ENCODE data around the gene MAPKAP1.

MAPKAP1 gene

DNA sequence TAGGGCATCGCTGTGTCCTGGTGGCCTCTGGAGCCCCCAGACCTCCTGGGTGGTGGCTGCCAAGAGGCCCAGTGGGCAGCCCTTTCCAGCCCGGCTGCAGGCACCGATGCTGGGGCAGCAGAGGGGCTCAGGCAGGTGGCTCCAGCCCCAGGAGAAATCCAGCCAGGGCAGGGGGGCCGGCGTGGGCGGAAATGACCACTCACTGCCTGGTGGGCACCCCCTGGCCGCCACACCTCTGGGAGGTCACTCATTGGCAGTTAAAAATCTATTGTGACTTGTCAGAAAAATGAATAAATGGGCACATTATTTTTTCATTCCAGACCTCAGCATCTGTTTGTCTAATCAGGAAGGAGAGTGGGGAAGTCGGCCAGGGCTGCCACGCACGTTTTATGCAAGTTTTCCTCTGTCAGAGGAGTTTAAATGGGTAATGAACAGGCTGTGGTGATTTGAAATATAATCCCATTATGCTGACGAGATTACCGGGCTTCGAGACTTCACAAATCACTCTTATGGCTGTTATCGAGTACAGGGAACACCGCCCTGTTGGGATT is 273.5 kb downstream of the MAPKAP1 start:
- DNase-seq (ENCODE audit: low spot score) = no peak
- TF ChIP-seq, protein P1, sequence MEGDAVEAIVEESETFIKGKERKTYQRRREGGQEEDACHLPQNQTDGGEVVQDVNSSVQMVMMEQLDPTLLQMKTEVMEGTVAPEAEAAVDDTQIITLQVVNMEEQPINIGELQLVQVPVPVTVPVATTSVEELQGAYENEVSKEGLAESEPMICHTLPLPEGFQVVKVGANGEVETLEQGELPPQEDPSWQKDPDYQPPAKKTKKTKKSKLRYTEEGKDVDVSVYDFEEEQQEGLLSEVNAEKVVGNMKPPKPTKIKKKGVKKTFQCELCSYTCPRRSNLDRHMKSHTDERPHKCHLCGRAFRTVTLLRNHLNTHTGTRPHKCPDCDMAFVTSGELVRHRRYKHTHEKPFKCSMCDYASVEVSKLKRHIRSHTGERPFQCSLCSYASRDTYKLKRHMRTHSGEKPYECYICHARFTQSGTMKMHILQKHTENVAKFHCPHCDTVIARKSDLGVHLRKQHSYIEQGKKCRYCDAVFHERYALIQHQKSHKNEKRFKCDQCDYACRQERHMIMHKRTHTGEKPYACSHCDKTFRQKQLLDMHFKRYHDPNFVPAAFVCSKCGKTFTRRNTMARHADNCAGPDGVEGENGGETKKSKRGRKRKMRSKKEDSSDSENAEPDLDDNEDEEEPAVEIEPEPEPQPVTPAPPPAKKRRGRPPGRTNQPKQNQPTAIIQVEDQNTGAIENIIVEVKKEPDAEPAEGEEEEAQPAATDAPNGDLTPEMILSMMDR (IDR thresholded peaks at IDR 0.05; ENCODE audit: extremely low read depth, missing control alignments) = no peak

DNA sequence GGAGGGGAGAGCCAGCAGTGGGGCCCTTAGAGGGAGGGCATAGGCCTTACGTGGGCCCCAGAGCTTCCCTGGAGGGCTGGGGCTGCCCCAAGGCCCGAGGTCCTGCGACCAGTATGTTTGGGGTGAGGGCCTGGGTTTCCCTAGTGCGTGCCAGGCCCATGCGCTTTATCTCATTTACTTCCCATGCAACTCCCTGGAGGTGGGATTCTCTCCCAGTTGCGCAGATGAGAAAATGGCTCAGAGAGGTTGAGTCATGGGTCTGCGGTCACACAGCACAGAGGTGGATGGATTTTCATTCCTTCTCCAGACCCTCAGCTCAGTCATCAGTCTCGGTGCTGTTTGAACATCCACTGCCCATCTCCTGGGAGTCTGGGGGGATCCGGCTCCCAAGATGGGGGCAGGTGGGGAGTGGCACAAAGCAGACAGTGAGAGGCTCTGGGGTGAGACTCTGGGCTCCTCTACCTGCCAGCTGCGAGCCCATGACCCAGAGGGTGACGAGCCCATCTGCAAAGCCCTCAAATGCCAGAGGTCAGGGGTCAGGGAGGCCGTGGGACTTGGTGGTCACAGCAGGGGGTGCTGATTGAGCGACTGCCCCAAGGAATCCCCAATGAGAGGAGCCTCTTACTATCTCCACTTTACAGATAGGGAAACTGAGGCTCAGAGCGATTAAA is 274.2 kb downstream of the MAPKAP1 start:
- DNase-seq (ENCODE audit: low spot score) = no peak
- TF ChIP-seq, protein P1 (IDR thresholded peaks at IDR 0.05; ENCODE audit: extremely low read depth, missing control alignments) = no peak

DNA sequence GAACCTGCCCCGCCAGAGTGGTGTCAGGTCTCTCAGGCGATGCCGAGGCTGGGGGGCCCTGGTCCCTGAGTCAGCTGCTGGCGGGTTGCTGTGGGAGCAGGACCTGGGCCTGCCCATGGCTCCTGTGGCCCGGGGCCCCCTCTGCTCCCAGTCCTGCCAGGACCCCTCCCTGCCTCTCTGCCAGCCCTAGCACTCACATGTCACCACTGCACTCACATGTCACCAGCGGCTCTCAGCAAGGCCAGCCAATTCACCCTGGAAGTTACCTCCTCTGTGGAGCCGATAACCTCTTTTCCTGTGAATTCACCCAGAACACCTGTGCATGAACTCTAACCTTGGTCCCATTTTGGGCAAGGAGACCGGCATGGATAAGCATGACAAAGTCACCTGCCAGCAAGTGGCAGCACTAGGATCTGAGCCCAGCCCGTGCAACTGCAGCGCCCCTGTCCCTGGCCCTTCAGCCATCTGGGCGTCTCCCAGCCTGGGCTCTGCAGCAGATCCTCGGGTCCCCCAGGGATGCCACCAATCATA is 275.2 kb downstream of the MAPKAP1 start:
- TF ChIP-seq, protein P1 (IDR thresholded peaks at IDR 0.05; ENCODE audit: extremely low read depth, missing control alignments) = no peak
- DNase-seq (ENCODE audit: low spot score) = no peak

DNA sequence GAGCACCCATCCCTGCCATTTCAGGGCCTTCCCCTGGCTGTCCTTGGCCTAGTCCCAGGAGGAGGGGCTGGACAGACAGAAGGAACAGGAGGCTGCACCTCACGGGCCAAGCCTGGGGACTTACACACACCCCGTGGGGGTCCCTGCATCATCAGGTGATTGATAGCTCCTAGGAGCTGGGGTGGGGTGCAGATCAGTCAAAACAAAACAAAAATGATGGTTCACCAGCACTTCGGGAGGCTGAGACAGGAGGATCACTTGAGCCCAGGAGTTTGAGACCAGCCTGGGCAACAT is 276.0 kb downstream of the MAPKAP1 start:
- TF ChIP-seq, protein P1 (IDR thresholded peaks at IDR 0.05; ENCODE audit: extremely low read depth, missing control alignments) = no peak
- no peak for DNase-seq (ENCODE audit: low spot score)

DNA sequence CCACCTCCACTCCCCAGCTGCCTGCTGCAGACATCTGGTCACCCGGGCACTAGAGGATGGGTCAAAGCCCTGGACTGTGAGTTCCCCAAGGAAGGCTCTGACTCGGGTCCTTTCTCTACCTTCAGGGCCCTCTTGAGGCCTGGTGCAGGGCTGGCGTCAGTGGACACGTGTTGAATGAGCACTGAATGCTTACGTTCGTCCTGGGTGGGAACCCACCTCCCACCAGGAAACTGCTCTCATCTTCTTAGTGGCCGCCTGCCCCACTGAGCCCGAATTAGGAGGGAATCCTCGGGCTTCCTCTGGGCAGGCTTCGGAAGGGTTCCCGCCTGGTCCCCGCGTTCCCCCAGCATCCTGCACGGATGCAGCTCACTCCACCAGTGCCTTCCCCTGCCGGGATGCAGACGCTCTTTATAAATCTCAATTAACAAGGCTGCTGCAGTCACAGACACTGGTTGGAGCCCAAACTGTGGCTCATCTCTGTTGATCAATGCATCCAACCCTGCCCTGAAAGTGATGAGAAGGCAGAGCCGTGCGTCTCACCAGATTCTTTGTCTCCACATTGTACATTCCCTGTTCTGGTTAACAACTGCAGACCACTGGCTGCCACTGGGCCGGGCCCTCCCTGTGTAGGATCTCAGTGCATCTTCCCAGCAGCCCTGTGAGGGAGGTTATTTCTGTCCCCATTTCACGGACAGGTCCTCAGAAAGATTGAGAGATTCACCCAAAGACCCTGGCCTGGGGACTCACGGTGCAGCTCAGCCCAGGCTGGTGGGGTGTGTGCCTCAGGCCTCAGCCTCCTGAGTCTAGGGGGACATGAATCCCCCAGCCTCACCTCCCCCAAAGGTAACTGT is 276.6 kb downstream of the MAPKAP1 start:
- TF ChIP-seq, protein P1 (IDR thresholded peaks at IDR 0.05; ENCODE audit: extremely low read depth, missing control alignments) = no peak

DNA sequence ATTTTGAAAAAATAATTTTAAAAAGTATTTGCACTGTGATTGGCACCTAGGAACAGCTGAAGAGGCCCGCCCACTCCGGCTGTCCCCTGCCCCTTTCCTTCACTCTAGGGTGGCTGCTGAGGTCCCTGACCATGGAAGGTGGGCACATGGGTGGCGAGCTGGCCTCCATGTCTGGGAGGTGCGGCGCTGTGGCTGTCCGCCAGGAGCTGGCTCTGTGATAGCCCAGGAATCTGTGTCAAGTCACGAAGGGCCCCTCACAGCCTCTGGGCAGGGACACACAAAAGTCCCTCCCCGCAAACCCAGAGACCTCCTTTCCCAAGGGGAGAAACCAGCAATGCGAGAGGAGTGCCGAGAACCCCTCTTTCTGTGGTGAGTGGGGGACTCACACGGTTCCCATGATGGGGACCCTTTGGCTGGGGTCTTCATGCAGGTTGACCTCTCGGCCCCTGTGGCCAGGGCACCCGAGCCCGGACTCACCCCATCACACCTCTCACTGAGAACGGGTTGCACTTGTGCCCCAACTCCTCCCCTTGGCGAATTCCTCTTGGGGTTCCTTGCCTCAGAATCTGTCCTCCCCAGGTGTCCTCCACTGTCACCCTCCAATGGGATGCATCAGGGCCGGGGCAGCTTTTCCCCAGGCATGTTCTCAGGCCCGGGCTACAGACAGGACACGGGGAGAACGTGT is 277.4 kb downstream of the MAPKAP1 start:
- TF ChIP-seq, protein P1 (IDR thresholded peaks at IDR 0.05; ENCODE audit: extremely low read depth, missing control alignments) = no peak
- DNase-seq (ENCODE audit: low spot score) = no peak

More for the DNA sequence above, 276.6 kb downstream of the MAPKAP1 start:
- no peak for DNase-seq (ENCODE audit: low spot score)
